Astrocyte of the spinal cord (primary cell): Measurements from ENCODE around the gene BMP8A.
A peak's percentile ranks its signal among the peaks of the same experiment; 100 is the strongest.
"Not testable (repeated sequence)": the region's sequence is repeated elsewhere in the genome, so short reads cannot be mapped to it uniquely, and the experiment has no call there.

ENCODE experiments used
- DNase-seq: peaks from one replicate; pipeline ENCODE4 v3.0.0; 2011; ENCODE audit warnings: low read depth, low spot score
- H3K4me3 ChIP-seq: 2 replicates; pipeline ENCODE4 v1.5.1; 2011; ENCODE audit warnings: low read depth, mild to moderate bottlenecking, low read length, moderate library complexity
- in situ Hi-C: cut with HindIII; loops from 2 replicates; pipeline ENCODE4 v1.10.0; 2017; ENCODE audit warnings: low sequenced_read_pairs
- TF ChIP-seq, protein P1 (sequence below): IDR thresholded peaks from 2 replicates; pipeline ENCODE4 v1.5.1; 2012; ENCODE audit warnings: low read depth, mild to moderate bottlenecking, low read length, inconsistent platforms

Gene BMP8A

DNA sequence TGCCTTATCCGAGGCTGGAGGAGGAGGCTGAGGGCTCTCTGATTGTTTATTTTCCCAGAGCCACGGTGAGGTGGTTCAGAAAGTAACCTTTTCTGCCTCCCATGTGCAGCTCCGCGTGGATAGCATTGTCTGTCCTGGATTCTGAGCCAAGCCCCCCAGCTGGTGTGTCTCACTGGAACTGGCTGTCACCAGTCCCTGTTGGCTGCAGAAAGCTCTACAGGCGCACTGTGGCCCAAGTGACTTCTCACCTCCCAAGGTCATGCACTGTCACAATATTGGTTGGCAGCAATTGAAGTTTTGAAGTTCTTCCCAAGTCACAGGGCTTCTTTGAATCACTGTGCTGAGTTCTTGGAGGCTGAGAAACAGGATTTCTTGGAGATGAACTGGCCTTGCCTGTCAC lies 8.2 kb downstream of the BMP8A start:
- H3K4me3 ChIP-seq, result no peak overlapping the region
- in situ Hi-C loops, result no loop called here
- no peak for DNase-seq
- TF ChIP-seq, protein P1, sequence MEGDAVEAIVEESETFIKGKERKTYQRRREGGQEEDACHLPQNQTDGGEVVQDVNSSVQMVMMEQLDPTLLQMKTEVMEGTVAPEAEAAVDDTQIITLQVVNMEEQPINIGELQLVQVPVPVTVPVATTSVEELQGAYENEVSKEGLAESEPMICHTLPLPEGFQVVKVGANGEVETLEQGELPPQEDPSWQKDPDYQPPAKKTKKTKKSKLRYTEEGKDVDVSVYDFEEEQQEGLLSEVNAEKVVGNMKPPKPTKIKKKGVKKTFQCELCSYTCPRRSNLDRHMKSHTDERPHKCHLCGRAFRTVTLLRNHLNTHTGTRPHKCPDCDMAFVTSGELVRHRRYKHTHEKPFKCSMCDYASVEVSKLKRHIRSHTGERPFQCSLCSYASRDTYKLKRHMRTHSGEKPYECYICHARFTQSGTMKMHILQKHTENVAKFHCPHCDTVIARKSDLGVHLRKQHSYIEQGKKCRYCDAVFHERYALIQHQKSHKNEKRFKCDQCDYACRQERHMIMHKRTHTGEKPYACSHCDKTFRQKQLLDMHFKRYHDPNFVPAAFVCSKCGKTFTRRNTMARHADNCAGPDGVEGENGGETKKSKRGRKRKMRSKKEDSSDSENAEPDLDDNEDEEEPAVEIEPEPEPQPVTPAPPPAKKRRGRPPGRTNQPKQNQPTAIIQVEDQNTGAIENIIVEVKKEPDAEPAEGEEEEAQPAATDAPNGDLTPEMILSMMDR, result no peak

- DNase-seq, result no peak
- TF ChIP-seq, protein P1, result no peak
- in situ Hi-C loops, result no loop called here
- no peak overlapping the region for H3K4me3 ChIP-seq
Measured at GRCh38 chr1:39500862-39501389, 9.5 kb downstream of the BMP8A start.

DNA sequence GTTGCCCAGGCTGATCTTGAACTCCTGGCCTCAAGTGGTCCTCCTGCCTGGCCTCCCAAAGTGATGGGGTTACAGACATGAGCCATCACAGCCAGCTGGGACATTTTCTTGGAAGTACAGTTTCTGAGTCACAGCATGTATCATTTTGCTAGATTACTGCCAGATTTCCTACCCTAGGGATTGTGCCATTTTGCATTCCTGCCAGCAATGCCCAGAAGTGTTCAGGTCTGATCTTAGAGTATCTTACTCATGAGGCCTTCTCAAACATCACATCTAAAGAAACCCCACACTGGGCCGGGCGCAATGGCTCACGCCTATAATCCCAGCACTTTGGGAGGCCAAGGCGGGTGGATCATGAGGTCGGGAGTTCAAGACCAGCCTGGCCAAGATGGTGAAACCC lies 10.2 kb downstream of the BMP8A start:
- in situ Hi-C loops, result no loop called here
- DNase-seq, result no peak
- TF ChIP-seq, protein P1, result no peak
- no peak overlapping the region for H3K4me3 ChIP-seq

DNA sequence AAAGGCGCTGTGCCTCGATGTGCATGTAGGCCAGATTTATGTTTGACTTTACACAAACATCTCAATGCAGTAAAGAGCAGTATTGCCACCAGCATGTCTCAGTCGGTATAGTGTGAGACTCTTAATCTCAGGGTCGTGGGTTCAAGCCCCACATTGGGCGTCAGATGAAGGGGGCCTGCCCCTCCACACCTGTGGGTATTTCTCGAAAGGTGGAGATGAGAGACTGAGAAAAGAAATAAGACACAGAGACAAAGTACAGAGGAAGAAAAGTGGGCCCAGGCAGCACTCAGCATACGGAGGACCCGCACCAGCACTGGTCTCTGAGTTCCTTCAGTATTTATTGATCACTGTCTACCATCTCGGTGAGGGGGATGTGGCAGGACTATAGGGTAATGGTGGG lies 13.0 kb downstream of the BMP8A start:
- DNase-seq, result not testable (repeated sequence)

DNA sequence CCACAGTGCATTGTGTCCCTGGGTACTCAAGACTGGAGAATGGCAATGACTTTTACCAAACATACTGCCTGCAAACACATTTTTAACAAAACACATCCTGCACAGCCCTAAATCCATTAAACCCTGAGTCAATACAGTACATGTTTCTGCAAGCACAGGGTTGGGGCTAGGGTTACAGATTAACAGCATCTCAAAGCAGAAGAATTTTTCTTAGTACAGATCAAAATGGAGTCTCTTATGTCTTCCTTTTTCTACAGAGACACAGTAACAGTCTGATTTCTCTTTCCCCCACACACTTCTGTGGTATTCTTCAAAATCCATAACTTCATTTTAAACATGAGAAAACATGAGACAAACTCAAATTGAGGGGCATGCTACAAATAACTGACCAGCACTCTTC lies 13.9 kb downstream of the BMP8A start:
- no peak overlapping the region for H3K4me3 ChIP-seq
- DNase-seq, result no peak
- in situ Hi-C loops, result no loop called here
- TF ChIP-seq, protein P1, result no peak

More for the DNA sequence above, 13.0 kb downstream of the BMP8A start:
- H3K4me3 ChIP-seq, in situ Hi-C loops: not testable (repeated sequence)

GRCh38 chr1:39507230-39507928 lies 15.9 kb downstream of the BMP8A start:
- no peak for DNase-seq
- no peak overlapping the region for H3K4me3 ChIP-seq
- in situ Hi-C loops, result no loop called here
- TF ChIP-seq, protein P1, result peak; percentile 55

GRCh38 chr1:39508266-39508665 lies 16.8 kb downstream of the BMP8A start:
- in situ Hi-C loops, result no loop called here
- TF ChIP-seq, protein P1, result no peak
- no peak overlapping the region for H3K4me3 ChIP-seq
- no peak for DNase-seq
